ENCODE results near the gene RUVBL2. TPM values are rescaled to one million over a fixed set of nuclear protein-coding genes. Genes with fewer than 3 reads are reported as not detected.

RUVBL2 gene
- total RNA-seq, 1 donor from 2014 or later, result 106 TPM

DNA sequence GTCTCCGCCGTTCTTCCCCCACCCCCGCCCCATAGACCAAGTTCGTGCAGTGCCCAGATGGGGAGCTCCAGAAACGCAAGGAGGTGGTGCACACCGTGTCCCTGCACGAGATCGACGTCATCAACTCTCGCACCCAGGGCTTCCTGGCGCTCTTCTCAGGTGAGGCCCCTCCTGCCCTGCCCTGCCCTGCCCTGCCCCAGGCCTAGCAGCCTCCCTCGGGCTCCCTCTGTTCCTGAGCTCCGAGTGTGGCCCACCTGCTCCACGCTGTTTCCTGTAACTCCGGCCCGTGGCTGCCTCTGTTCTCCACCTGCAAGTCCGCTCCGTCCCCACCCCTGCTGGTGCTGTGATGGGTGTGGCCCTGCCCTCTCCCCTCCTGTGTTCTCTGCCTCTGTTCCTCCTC, 16.8 kb downstream of the RUVBL2 start:
- Histone ChIP-seq H3K36me3 (peaks cover 61 to 74% of the 10 kb centered on the region in 2 donors), H3K4me3 (no peak overlapping the region), H3K4me1 (no peaks in the 10 kb centered on the region), H3K27me3 (no peaks in the 10 kb centered on the region), H3K27ac (no peak overlapping the region), H3K9me3 (no peaks in the 10 kb centered on the region)
- intact Hi-C loops (cut with DNase I), result no loop called here
- TF ChIP-seq, protein P1, sequence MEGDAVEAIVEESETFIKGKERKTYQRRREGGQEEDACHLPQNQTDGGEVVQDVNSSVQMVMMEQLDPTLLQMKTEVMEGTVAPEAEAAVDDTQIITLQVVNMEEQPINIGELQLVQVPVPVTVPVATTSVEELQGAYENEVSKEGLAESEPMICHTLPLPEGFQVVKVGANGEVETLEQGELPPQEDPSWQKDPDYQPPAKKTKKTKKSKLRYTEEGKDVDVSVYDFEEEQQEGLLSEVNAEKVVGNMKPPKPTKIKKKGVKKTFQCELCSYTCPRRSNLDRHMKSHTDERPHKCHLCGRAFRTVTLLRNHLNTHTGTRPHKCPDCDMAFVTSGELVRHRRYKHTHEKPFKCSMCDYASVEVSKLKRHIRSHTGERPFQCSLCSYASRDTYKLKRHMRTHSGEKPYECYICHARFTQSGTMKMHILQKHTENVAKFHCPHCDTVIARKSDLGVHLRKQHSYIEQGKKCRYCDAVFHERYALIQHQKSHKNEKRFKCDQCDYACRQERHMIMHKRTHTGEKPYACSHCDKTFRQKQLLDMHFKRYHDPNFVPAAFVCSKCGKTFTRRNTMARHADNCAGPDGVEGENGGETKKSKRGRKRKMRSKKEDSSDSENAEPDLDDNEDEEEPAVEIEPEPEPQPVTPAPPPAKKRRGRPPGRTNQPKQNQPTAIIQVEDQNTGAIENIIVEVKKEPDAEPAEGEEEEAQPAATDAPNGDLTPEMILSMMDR (IDR thresholded peaks at IDR 0.05), result no peak
- DNase-seq (ENCODE audit: low spot score in 2 of 2), result no peak

DNA sequence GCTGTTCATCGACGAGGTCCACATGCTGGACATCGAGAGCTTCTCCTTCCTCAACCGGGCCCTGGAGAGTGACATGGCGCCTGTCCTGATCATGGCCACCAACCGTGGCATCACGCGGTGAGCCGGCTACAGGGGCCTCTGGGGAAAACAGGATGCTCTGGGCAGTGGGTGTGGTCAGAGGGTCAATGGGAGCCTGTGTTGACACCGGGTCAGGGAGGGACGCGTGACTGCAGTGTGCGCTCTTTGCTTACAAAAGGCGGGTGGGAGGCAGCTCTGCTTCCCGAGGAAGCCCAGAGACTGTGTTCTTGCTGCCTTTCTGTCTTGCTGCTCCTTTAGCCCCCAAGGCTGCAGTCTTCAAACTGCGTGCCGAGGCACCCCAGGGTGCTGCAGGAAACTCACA, 17.5 kb downstream of the RUVBL2 start:
- H3K4me1 ChIP-seq, result no peaks in the 10 kb centered on the region
- no peaks in the 10 kb centered on the region for H3K27me3 ChIP-seq
- H3K9me3 ChIP-seq, result no peaks in the 10 kb centered on the region
- no peak overlapping the region for H3K27ac ChIP-seq
- peaks cover 58 to 72% of the 10 kb centered on the region in 2 donors for H3K36me3 ChIP-seq
- intact Hi-C loops (cut with DNase I), result no loop called here
- no peak for DNase-seq (ENCODE audit: low spot score in 2 of 2)
- H3K4me3 ChIP-seq, result no peak overlapping the region
- TF ChIP-seq, protein P1 (IDR thresholded peaks at IDR 0.05), result no peak

- H3K4me1 ChIP-seq, result peaks cover 4 to 16% of the 10 kb centered on the region in 2 donors
Measured at GRCh38 chr19:49014123-49014869, 20.6 kb downstream of the RUVBL2 start.

DNA sequence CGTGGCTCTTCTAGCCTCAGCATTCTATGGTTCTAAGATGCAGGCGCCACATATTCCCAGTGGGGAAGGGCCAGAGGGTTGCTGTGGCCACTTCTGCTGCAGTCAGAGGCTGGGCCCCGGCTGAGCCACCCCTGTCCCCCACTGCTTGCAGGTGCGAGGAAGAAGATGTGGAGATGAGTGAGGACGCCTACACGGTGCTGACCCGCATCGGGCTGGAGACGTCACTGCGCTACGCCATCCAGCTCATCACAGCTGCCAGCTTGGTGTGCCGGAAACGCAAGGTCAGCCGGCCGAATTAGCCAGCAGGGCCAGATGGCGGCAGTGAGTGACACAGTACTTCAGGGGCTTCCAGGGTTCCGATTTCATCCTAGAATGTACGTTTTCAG, 21.2 kb downstream of the RUVBL2 start:
- TF ChIP-seq, protein P1 (IDR thresholded peaks at IDR 0.05), result no peak
- Histone ChIP-seq H3K9me3 (no peaks in the 10 kb centered on the region), H3K4me1 (peaks cover 8 to 18% of the 10 kb centered on the region in 2 donors), H3K27ac (no peak overlapping the region), H3K36me3 (peaks cover 36 to 49% of the 10 kb centered on the region in 2 donors), H3K27me3 (peaks cover 9% of the 10 kb centered on the region), H3K4me3 (no peak overlapping the region)
- intact Hi-C loops (cut with DNase I), result no loop called here
- no peak for DNase-seq (ENCODE audit: low spot score in 2 of 2)

More at GRCh38 chr19:49014123-49014869, 20.6 kb downstream of the RUVBL2 start:
- H3K36me3 ChIP-seq, result peaks cover 39 to 54% of the 10 kb centered on the region in 2 donors
- no peak overlapping the region for H3K27ac ChIP-seq
- H3K9me3 ChIP-seq, result no peaks in the 10 kb centered on the region
- TF ChIP-seq, protein P1 (IDR thresholded peaks at IDR 0.05), result no peak
- H3K4me3 ChIP-seq, result no peak overlapping the region
- H3K27me3 ChIP-seq, result peaks cover 5% of the 10 kb centered on the region
- intact Hi-C loops (cut with DNase I), result no loop called here
- DNase-seq (ENCODE audit: low spot score in 2 of 2), result no peak

GRCh38 chr19:49016067-49016839, 22.6 kb downstream of the RUVBL2 start:
- intact Hi-C loops (cut with DNase I), result no loop called here
- Histone ChIP-seq H3K36me3 (peaks cover 25 to 35% of the 10 kb centered on the region in 2 donors), H3K27ac (no peak overlapping the region)

More at GRCh38 chr19:49016067-49016839, 22.6 kb downstream of the RUVBL2 start:
- H3K27me3 ChIP-seq, result peaks cover 9% of the 10 kb centered on the region
- H3K4me1 ChIP-seq, result peaks cover 8 to 18% of the 10 kb centered on the region in 2 donors
- H3K9me3 ChIP-seq, result no peaks in the 10 kb centered on the region
- TF ChIP-seq, protein P1 (IDR thresholded peaks at IDR 0.05), result no peak
- no peak for DNase-seq (ENCODE audit: low spot score in 2 of 2)
- no peak overlapping the region for H3K4me3 ChIP-seq

Data from ascending aorta (tissue), 2 donors.